ENCODE results near the gene VILL. TPM values are rescaled to one million over a fixed set of nuclear protein-coding genes. Genes with fewer than 3 reads are reported as not detected.
A peak's percentile ranks its signal among the peaks of the same experiment; 100 is the strongest.

VILL gene
- total RNA-seq, 1 donor from 2014 or later: 1.5 TPM

GRCh38 chr3:38027466-38028465 is 37.2 kb downstream of the VILL start:
- Histone ChIP-seq H3K9ac (ENCODE audit: low read length) (no peak overlapping the region), H3K36me3 (ENCODE audit: insufficient read depth, low read length) (no peaks in the 10 kb centered on the region), H3K4me3 (ENCODE audit: insufficient read depth, low read depth, low read length) (no peak overlapping the region), H3K27ac (ENCODE audit: low read depth, low read length) (no peak overlapping the region), H3K9me3 (ENCODE audit: insufficient read depth, low read depth, low read length) (no peaks in the 10 kb centered on the region), H4K20me1 (ENCODE audit: insufficient read depth, low read length) (peaks cover 18% of the 10 kb centered on the region), H3K4me2 (ENCODE audit: low read length) (peak overlapping the region; percentile 88), H3K27me3 (ENCODE audit: insufficient read depth, low read length) (no peaks in the 10 kb centered on the region), H2AFZ (ENCODE audit: low read depth, low read length) (no peak overlapping the region), H3K79me2 (ENCODE audit: insufficient read depth, low read length) (no peaks in the 10 kb centered on the region), H3K4me1 (ENCODE audit: insufficient read depth, low read length) (peaks cover 14% of the 10 kb centered on the region)
- no peaks in the 10 kb centered on the region for H3K36me3 Mint-ChIP-seq (ENCODE audit: low read depth, unreplicated experiment)
- H3K4me1 Mint-ChIP-seq (ENCODE audit: low read depth, unreplicated experiment): peaks cover 5% of the 10 kb centered on the region
- no peaks in the 10 kb centered on the region for H3K9me3 Mint-ChIP-seq (ENCODE audit: unreplicated experiment)
- FAIRE-seq (no peak), DNase-seq (ENCODE audit: low read depth) (no peak)
- peaks cover 22% of the 10 kb centered on the region for H3K27me3 Mint-ChIP-seq (ENCODE audit: low read depth, unreplicated experiment)
- H3K4me3 Mint-ChIP-seq (ENCODE audit: unreplicated experiment): peak overlapping the region; percentile 40
- peak overlapping the region; percentile 19 for H3K27ac Mint-ChIP-seq (ENCODE audit: unreplicated experiment)
- TF ChIP-seq CTCF (IDR thresholded peaks at IDR 0.05; ENCODE audit: insufficient read depth, low read depth, low read length): no peak

- FAIRE-seq: no peak
- Histone ChIP-seq H3K9me3 (ENCODE audit: insufficient read depth, low read depth, low read length) (no peaks in the 10 kb centered on the region), H3K79me2 (ENCODE audit: insufficient read depth, low read length) (no peaks in the 10 kb centered on the region), H3K36me3 (ENCODE audit: insufficient read depth, low read length) (no peaks in the 10 kb centered on the region), H3K4me3 (ENCODE audit: insufficient read depth, low read depth, low read length) (peak overlapping the region; percentile 64), H3K9ac (ENCODE audit: low read length) (peak overlapping the region; percentile 80), H4K20me1 (ENCODE audit: insufficient read depth, low read length) (peaks cover 9% of the 10 kb centered on the region), H2AFZ (ENCODE audit: low read depth, low read length) (peak overlapping the region; percentile 78), H3K4me2 (ENCODE audit: low read length) (peak overlapping the region; percentile 88), H3K4me1 (ENCODE audit: insufficient read depth, low read length) (peaks cover 14% of the 10 kb centered on the region), H3K27me3 (ENCODE audit: insufficient read depth, low read length) (no peaks in the 10 kb centered on the region), H3K27ac (ENCODE audit: low read depth, low read length) (no peak overlapping the region)
- H3K9me3 Mint-ChIP-seq (ENCODE audit: unreplicated experiment): no peaks in the 10 kb centered on the region
- DNase-seq (ENCODE audit: low read depth): no peak
- H3K36me3 Mint-ChIP-seq (ENCODE audit: low read depth, unreplicated experiment): no peaks in the 10 kb centered on the region
- H3K4me3 Mint-ChIP-seq (ENCODE audit: unreplicated experiment): peak overlapping the region; percentile 79
- H3K27me3 Mint-ChIP-seq (ENCODE audit: low read depth, unreplicated experiment): peaks cover 24% of the 10 kb centered on the region
- TF ChIP-seq CTCF (IDR thresholded peaks at IDR 0.05; ENCODE audit: insufficient read depth, low read depth, low read length) (no peak), EZH2 (IDR thresholded peaks at IDR 0.05; ENCODE audit: insufficient read depth, low read length) (no peak)
- peaks cover 5% of the 10 kb centered on the region for H3K4me1 Mint-ChIP-seq (ENCODE audit: low read depth, unreplicated experiment)
- H3K27ac Mint-ChIP-seq (ENCODE audit: unreplicated experiment): no peak overlapping the region
Observed at GRCh38 chr3:38028621-38029361, 38.2 kb downstream of the VILL start.

All from astrocyte (in vitro differentiated cells and primary cell).